GM12878 (cell line): Measurements from ENCODE around the gene ARL5A. TPM values are rescaled to one million over a fixed set of nuclear protein-coding genes. Genes with fewer than 3 reads are reported as not detected.
A peak's percentile ranks its signal among the peaks of the same experiment; 100 is the strongest.

Experiments
- ATAC-seq: fragments of 200-7000 bp; cut with Tn5 transposase; 3 replicates; pipeline ENCODE4 v1.9.1; 2020; ENCODE audit warnings: mild to moderate bottlenecking, moderate library complexity
- BruUV-seq: library from RNA; stranded (reverse); fragments of 400-500 nt; replicated peaks from 2 replicates; lab custom pipeline; 2021; lab: Mats Ljungman, UMichigan
- CTCF ChIA-PET: fragments of 300-600 bp; sonication (Branson Sonifier 250); formaldehyde crosslinking; extraction: SDS; loops from one replicate; lab custom pipeline; 2021; ENCODE audit warnings: inconsistent platforms; lab: Yijun Ruan, JAX
- POLR2A ChIA-PET: fragments of 350-600 bp; formaldehyde crosslinking; extraction: SDS; loops from one replicate; lab custom pipeline; 2021; ENCODE audit warnings: inconsistent platforms; lab: Charles Lee
- RAD21 ChIA-PET: fragments of 300-600 bp; sonication (Branson Sonifier 250); formaldehyde crosslinking; loops from one replicate; lab custom pipeline; 2023; ENCODE audit warnings: antibody characterized with exemption; ENCODE audit not compliant: unreplicated experiment; lab: Charles Lee
- SMC1A ChIA-PET: fragments of 300-600 bp; sonication (Branson Sonifier 250); formaldehyde crosslinking; loops from one replicate; lab custom pipeline; 2023; ENCODE audit not compliant: unreplicated experiment, uncharacterized antibody; lab: Charles Lee
- DNase-seq: peaks from one replicate; pipeline ENCODE4 v3.0.0-alpha.2; 2011; ENCODE audit warnings: low read depth, low spot score
- FAIRE-seq: peaks from 3 replicates; lab custom pipeline; 2011; peaks lifted over from hg19 to GRCh38; lab: Jason Lieb, UNC
- H2AFZ ChIP-seq: 2 replicates; pipeline ENCODE4 v1.6.0; 2011; ENCODE audit warnings: low read depth, low read length, control low read depth; ENCODE audit not compliant: control insufficient read depth
- H3K27ac ChIP-seq: 2 replicates; pipeline ENCODE4 v1.5.1; 2011; ENCODE audit warnings: control low read depth; ENCODE audit not compliant: control insufficient read depth, insufficient read depth
- H3K27me3 ChIP-seq, 2 experiments: replicated peaks in 1 of 2; 2 replicates each; pipeline versions ENCODE4 v1.6.0 to v1.6.1; 2011; ENCODE audit warnings: low read length in 1 of 2; ENCODE audit not compliant: control insufficient read depth in 2 of 2, insufficient read depth in 2 of 2
- H3K36me3 ChIP-seq, 2 experiments: 2 replicates each; pipeline ENCODE4 v1.5.1; 2011; ENCODE audit warnings: low read length in 1 of 2; ENCODE audit not compliant: control insufficient read depth in 2 of 2, insufficient read depth in 2 of 2
- H3K4me1 ChIP-seq: 2 replicates; pipeline ENCODE4 v1.6.1; 2011; ENCODE audit warnings: mild to moderate bottlenecking, low read length, moderate library complexity, mixed read lengths; ENCODE audit not compliant: control insufficient read depth, insufficient read depth
- H3K4me2 ChIP-seq: 2 replicates; pipeline ENCODE4 v1.6.0; 2011; ENCODE audit warnings: control low read depth; ENCODE audit not compliant: control insufficient read depth, insufficient read depth
- H3K4me3 ChIP-seq: fragments of 200-600 bp; sonication (generic); 2 replicates; pipeline ENCODE4 v1.5.1; 2016
- H3K79me2 ChIP-seq: 2 replicates; pipeline ENCODE4 v1.6.0; 2011; ENCODE audit warnings: low read length; ENCODE audit not compliant: control insufficient read depth, insufficient read depth
- H3K9ac ChIP-seq: 2 replicates; pipeline ENCODE4 v1.8.0; 2011; ENCODE audit warnings: low read length, control low read depth, mixed read lengths; ENCODE audit not compliant: control insufficient read depth, insufficient read depth
- H3K9me3 ChIP-seq: replicated peaks from 3 replicates; pipeline ENCODE4 v1.5.1; 2011; ENCODE audit warnings: mild to moderate bottlenecking, low read length; ENCODE audit not compliant: control insufficient read depth, insufficient read depth
- H4K20me1 ChIP-seq: 2 replicates; pipeline ENCODE4 v1.6.0; 2011; ENCODE audit not compliant: control insufficient read depth, insufficient read depth
- BCL11A ChIP-seq: IDR thresholded peaks from 2 replicates; pipeline ENCODE4 v1.6.1; 2011; ENCODE audit warnings: low read depth, low read length
- CEBPB ChIP-seq, 2 experiments: fragments of 150-350 bp in 1 of 2; IDR thresholded peaks; 2 replicates each; pipeline ENCODE4 v1.6.1; 2012 to 2014; ENCODE audit warnings: low read depth in 2 of 2, low read length in 2 of 2, borderline replicate concordance in 1 of 2, inconsistent platforms in 1 of 2
- ETV6 ChIP-seq, 2 experiments: fragments of 450-650 bp in 1 of 2; IDR thresholded peaks in 1 of 2; conservative IDR thresholded peaks in 1 of 2; 2 replicates each; pipeline ENCODE4 v1.6.1; 2014; ENCODE audit warnings: antibody characterized with exemption in 1 of 2, borderline replicate concordance in 1 of 2, low read depth in 1 of 2, mild to moderate bottlenecking in 1 of 2, moderate library complexity in 1 of 2
- IKZF2 ChIP-seq, 2 experiments: fragments of 450-650 bp; IDR thresholded peaks; 2 replicates each; pipeline ENCODE4 v1.6.1; 2017; ENCODE audit warnings: mild to moderate bottlenecking in 2 of 2, moderate library complexity in 2 of 2
- RAD21 ChIP-seq: IDR thresholded peaks from 2 replicates; pipeline ENCODE4 v1.6.1; 2011; ENCODE audit warnings: mild to moderate bottlenecking, low read depth, low read length, moderate library complexity; ENCODE audit not compliant: insufficient read depth
- SMC3 ChIP-seq: IDR thresholded peaks from 2 replicates; pipeline ENCODE4 v1.6.1; 2011; ENCODE audit warnings: low read length, improper control_type of control experiment, borderline replicate concordance
- WGBS: methylation state at CpG from one replicate; pipeline ENCODE4 v1.1.6; 2016; ENCODE audit warnings: low lambda C conversion rate; ENCODE audit not compliant: insufficient replicate concordance, insufficient coverage; ENCODE audit errors: missing lambda C conversion rate; 5-methylcytosine and 5-hydroxymethylcytosine counted together
- in situ Hi-C: fragments of 300-500 bp; cut with MboI; formaldehyde crosslinking; loops from 9 replicates; pipeline ENCODE4 v1.14.3; 2018; ENCODE audit warnings: mixed read lengths
- intact Hi-C: fragments of 100-400 bp; cut with micrococcal nuclease; formaldehyde crosslinking; loops from one replicate; pipeline ENCODE4 v1.14.2; 2022; ENCODE audit not compliant: unreplicated experiment
- polyA plus RNA-seq, 11 experiments: library from polyadenylated mRNA; depleted of rRNA in 4 of 11; unstranded in 6 of 11; stranded (reverse) in 5 of 11; fragments of >200 nt; fragmentation: Nextera tagmentation in 4 of 11; fragmentation: Illumina TruSeq in 1 of 11; extraction: Ambion mirVana in 4 of 11; extraction: Trizol in 1 of 11; gene quantifications; 1 replicate in 1 of 11; 2 replicates in 10 of 11; pipeline versions ENCODE4 v1.2.1 to v1.2.3, GENCODE V29; 2011 to 2016; ENCODE audit warnings: inconsistent platforms in 2 of 11, missing spikeins in 2 of 11, low read depth in 1 of 11
- total RNA-seq, 4 experiments: library from RNA; depleted of rRNA in 3 of 4; stranded (reverse); fragments of >200 nt in 3 of 4; fragmentation: Illumina TruSeq in 1 of 4; extraction: Trizol in 1 of 4; gene quantifications; 2 replicates each; pipeline versions ENCODE4 v1.2.1 to v1.2.3, GENCODE V29; 2013 to 2021
- TF ChIP-seq, protein P1 (sequence below): IDR thresholded peaks from 2 replicates; pipeline ENCODE4 v1.6.1; 2011; ENCODE audit warnings: borderline replicate concordance, low read depth, mild to moderate bottlenecking, moderate library complexity, mixed read lengths, low read length; ENCODE audit not compliant: insufficient read depth; ENCODE audit errors: extremely low read length
- TF ChIP-seq, protein P2 (sequence below), 3 experiments: IDR thresholded peaks in 2 of 3; conservative IDR thresholded peaks in 1 of 3; 2 replicates each; pipeline ENCODE4 v1.5.1; 2011; ENCODE audit warnings: low read depth in 3 of 3, low read length in 3 of 3, mild to moderate bottlenecking in 3 of 3, control low read depth in 2 of 3, moderate library complexity in 2 of 3, inconsistent platforms in 1 of 3, mixed read lengths in 1 of 3; ENCODE audit not compliant: control insufficient read depth in 2 of 3, insufficient read depth in 1 of 3; ENCODE audit errors: extremely low read depth in 1 of 3

ARL5A gene
- total and polyA plus RNA-seq, 10 of the 15 experiments (the other 5 are each of a cell fraction or from before 2014, with no cell fraction given): 9.4 to 52.9 (median 32.0) TPM

DNA sequence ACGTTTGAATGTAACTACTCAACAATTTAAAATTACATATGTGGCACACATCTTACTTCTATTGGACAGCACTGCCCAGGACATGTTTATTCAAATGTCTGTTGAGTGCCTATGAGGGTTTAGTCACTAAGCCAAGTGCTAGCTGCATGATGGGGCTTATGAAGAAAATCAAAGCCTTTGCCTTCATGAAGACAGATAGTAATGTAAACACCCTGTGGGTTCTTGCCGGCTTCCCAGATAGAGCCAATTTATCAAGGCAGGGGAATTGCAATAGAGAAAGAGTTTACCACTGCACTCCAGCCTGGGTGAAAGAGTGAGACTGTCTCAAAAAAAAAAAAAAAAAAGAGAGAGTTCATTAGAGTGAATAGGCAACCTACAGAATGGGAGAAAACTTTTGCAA, 50.3 kb downstream of the ARL5A start:
- Histone ChIP-seq H3K27me3 (no peaks in the 10 kb centered on the region), H4K20me1 (no peaks in the 10 kb centered on the region), H3K9ac (no peak overlapping the region), H3K4me2 (no peak overlapping the region), H3K36me3 (0 out of 4 replicates have a peak, but pooled peaks cover 0 to 2% of the 10 kb centered on the region in 2 experiments), H3K79me2 (no peaks in the 10 kb centered on the region), H2AFZ (no peak overlapping the region), H3K4me1 (no peaks in the 10 kb centered on the region), H3K27ac (no peak overlapping the region), H3K4me3 (no peak overlapping the region), H3K9me3 (no peaks in the 10 kb centered on the region)
- no peak for DNase-seq
- in situ Hi-C loops (no loop called here), intact Hi-C loops (no loop called here)
- WGBS: 97% methylated on average over 2 of the region's 2 CpGs
- ATAC-seq: no peak
- FAIRE-seq: no peak
- ChIA-PET SMC1A (interaction anchor here (1.0 to 1.4 kb wide), 2 partner anchors 11 to 46 kb away, joined by 3 read pairs; no protein-coding TSS in a partner anchor), RAD21 (no interaction called here), POLR2A (no interaction called here), CTCF (no interaction called here)
- no TSS peak for BruUV-seq
- TF ChIP-seq CEBPB (IDR thresholded peaks at IDR 0.05; ENCODE audit: borderline replicate concordance in 1 of 2, low read depth in 2 of 2, low read length in 2 of 2) (no peak), IKZF2 (IDR thresholded peaks at IDR 0.05) (no peak), ETV6 (conservative IDR thresholded peaks at IDR 0.05 in 1 of 2, IDR thresholded peaks at IDR 0.05 in 1 of 2; ENCODE audit: borderline replicate concordance in 1 of 2, low read depth in 1 of 2) (no peak)
- TF ChIP-seq, protein P1, sequence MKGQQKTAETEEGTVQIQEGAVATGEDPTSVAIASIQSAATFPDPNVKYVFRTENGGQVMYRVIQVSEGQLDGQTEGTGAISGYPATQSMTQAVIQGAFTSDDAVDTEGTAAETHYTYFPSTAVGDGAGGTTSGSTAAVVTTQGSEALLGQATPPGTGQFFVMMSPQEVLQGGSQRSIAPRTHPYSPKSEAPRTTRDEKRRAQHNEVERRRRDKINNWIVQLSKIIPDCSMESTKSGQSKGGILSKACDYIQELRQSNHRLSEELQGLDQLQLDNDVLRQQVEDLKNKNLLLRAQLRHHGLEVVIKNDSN: no peak
- TF ChIP-seq, all 136 proteins: peak for 0

DNA sequence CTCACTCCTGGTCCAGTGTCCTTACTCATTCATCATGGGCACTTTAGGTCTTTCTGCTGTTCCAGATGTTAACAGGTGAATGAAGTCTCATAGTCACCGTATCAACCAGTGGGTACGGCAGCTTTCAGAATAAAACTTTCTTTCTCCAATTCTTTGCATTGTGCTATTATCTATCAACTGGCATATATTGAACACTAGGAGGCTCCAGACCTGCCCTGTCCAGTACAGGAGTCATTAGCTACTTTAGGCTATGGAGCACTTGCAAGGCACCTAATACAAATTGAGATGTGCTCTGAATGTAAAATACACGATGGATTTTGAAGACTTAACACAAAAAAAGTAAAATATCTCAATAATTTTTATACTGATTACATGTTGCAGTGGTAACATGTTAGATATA, 50.7 kb downstream of the ARL5A start:
- ChIA-PET RAD21 (no interaction called here), CTCF (no interaction called here), SMC1A (interaction anchor here (1.0 to 1.4 kb wide), 2 partner anchors 11 to 46 kb away, joined by 3 read pairs; no protein-coding TSS in a partner anchor), POLR2A (no interaction called here)
- Histone ChIP-seq H3K9me3 (no peaks in the 10 kb centered on the region), H3K36me3 (0 out of 4 replicates have a peak, but pooled peaks cover 0 to 2% of the 10 kb centered on the region in 2 experiments), H3K4me3 (no peak overlapping the region), H4K20me1 (no peaks in the 10 kb centered on the region), H3K9ac (no peak overlapping the region), H3K4me1 (no peaks in the 10 kb centered on the region; the same call in 1 of the 2 replicates), H3K27ac (no peak overlapping the region), H3K27me3 (no peaks in the 10 kb centered on the region), H3K79me2 (no peaks in the 10 kb centered on the region), H2AFZ (no peak overlapping the region), H3K4me2 (no peak overlapping the region)
- BruUV-seq: no TSS peak
- FAIRE-seq (no peak), DNase-seq (no peak), ATAC-seq (peak; percentile 66)
- peak; percentile 23; the same call in 1 of the 2 replicates for TF ChIP-seq RAD21
- TF ChIP-seq SMC3: peak; percentile 21; the same call in 1 of the 2 replicates
- TF ChIP-seq, protein P2, sequence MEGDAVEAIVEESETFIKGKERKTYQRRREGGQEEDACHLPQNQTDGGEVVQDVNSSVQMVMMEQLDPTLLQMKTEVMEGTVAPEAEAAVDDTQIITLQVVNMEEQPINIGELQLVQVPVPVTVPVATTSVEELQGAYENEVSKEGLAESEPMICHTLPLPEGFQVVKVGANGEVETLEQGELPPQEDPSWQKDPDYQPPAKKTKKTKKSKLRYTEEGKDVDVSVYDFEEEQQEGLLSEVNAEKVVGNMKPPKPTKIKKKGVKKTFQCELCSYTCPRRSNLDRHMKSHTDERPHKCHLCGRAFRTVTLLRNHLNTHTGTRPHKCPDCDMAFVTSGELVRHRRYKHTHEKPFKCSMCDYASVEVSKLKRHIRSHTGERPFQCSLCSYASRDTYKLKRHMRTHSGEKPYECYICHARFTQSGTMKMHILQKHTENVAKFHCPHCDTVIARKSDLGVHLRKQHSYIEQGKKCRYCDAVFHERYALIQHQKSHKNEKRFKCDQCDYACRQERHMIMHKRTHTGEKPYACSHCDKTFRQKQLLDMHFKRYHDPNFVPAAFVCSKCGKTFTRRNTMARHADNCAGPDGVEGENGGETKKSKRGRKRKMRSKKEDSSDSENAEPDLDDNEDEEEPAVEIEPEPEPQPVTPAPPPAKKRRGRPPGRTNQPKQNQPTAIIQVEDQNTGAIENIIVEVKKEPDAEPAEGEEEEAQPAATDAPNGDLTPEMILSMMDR (IDR thresholded peaks at IDR 0.05 in 2 of 3, conservative IDR thresholded peaks at IDR 0.05 in 1 of 3; ENCODE audit: control insufficient read depth in 2 of 3, extremely low read depth in 1 of 3, insufficient read depth in 1 of 3, low read depth in 3 of 3, low read length in 3 of 3): peak; percentile 8 to 23 (median 16); a peak in 2 of 6 replicates
- no peak for TF ChIP-seq BCL11A
- intact Hi-C loops: no loop called here
- WGBS: 67% methylated on average over 3 of the region's 3 CpGs
- in situ Hi-C loops: no loop called here
